Measurements from ENCODE around the gene KIF11.
"Not testable (repeated sequence)": the region's sequence is repeated elsewhere in the genome, so short reads cannot be mapped to it uniquely, and the experiment has no call there.

The KIF11 gene

GRCh38 chr10:92592761-92593618 lies at the start of gene KIF11:
Gene KIF11 (plus strand): TSS chr10:92593130. CDS start chr10:92593376, 246 bp downstream.
- peak; percentile 95 to 96 for DNase-seq

GRCh38 chr10:92544296-92544695 lies 48.6 kb upstream of the KIF11 start:
- peak in 1 of 2 donors; percentile 4 for DNase-seq

- DNase-seq = no peak
Measured at GRCh38 chr10:92545556-92545955, 47.4 kb upstream of the KIF11 start.

GRCh38 chr10:92547676-92548075 lies 45.3 kb upstream of the KIF11 start:
- DNase-seq = no peak

- DNase-seq = no peak
Measured at GRCh38 chr10:92550924-92551323, 42.0 kb upstream of the KIF11 start.

GRCh38 chr10:92552310-92552709 lies 40.6 kb upstream of the KIF11 start:
- no peak for DNase-seq

- no peak for DNase-seq
Measured at GRCh38 chr10:92553959-92554358, 39.0 kb upstream of the KIF11 start.

- no peak for DNase-seq
Measured at GRCh38 chr10:92559046-92559445, 33.9 kb upstream of the KIF11 start.

GRCh38 chr10:92562424-92562823 lies 30.5 kb upstream of the KIF11 start:
- no peak for DNase-seq

GRCh38 chr10:92567952-92568600 lies 24.9 kb upstream of the KIF11 start:
- no peak for DNase-seq

- DNase-seq = no peak
Measured at GRCh38 chr10:92569071-92569470, 23.9 kb upstream of the KIF11 start.

- DNase-seq = not testable (repeated sequence)
Measured at GRCh38 chr10:92569663-92570062, 23.3 kb upstream of the KIF11 start.

- DNase-seq = no peak
Measured at GRCh38 chr10:92571649-92572048, 21.3 kb upstream of the KIF11 start.

- DNase-seq = no peak
Measured at GRCh38 chr10:92572362-92573090, 20.4 kb upstream of the KIF11 start.

- DNase-seq = peak in 1 of 2 donors; percentile 46
Measured at GRCh38 chr10:92573091-92573797, 19.7 kb upstream of the KIF11 start.

GRCh38 chr10:92573798-92574547 lies 19.0 kb upstream of the KIF11 start, which contains the start of gene IDE:
Gene IDE (minus strand): TSS chr10:92574093. CDS start chr10:92574019, 74 bp downstream.
- DNase-seq = peak; percentile 81 to 85

- peak in 1 of 2 donors; percentile 41 for DNase-seq
Measured at GRCh38 chr10:92574548-92575261, 18.2 kb upstream of the KIF11 start.

- DNase-seq = no peak
Measured at GRCh38 chr10:92575961-92576360, 17.0 kb upstream of the KIF11 start.

GRCh38 chr10:92582347-92582746 lies 10.6 kb upstream of the KIF11 start:
- not testable (repeated sequence) for DNase-seq

- peak in 1 of 2 donors; percentile 32 for DNase-seq
Measured at GRCh38 chr10:92590623-92591549, 2.0 kb upstream of the KIF11 start.

All from CD4-positive, alpha-beta T cell treated with Interferon alpha-2 for 1 hour (primary cell).